Natural killer cell (primary cell): ENCODE data around the gene DEFB115. TPM values are rescaled to one million over a fixed set of nuclear protein-coding genes. Genes with fewer than 3 reads are reported as not detected.
"Not testable (repeated sequence)": the region's sequence is repeated elsewhere in the genome, so short reads cannot be mapped to it uniquely, and the experiment has no call there.

ENCODE experiments used
- ATAC-seq, 3 donors: fragments of 150-1000 bp in 2 of 3; fragments of 200-7000 bp in 1 of 3; cut with Tn5 transposase; 1 replicate in 1 of 3; 2 replicates in 2 of 3; pipeline ENCODE4 v1.10.0; 2021; ENCODE audit warnings: mild to moderate bottlenecking in 2 of 3, moderate library complexity in 2 of 3
- DNase-seq, 2 donors: peaks; one replicate each; pipeline versions ENCODE4 v3.0.0 to v3.0.0-alpha.2; 2013 to 2021; ENCODE audit warnings: mixed read lengths in 1 of 2
- H3K27ac ChIP-seq: one replicate; pipeline ENCODE4 v1.5.1; 2013; ENCODE audit warnings: mild to moderate bottlenecking, low read length
- H3K27me3 ChIP-seq: one replicate; pipeline ENCODE4 v1.6.1; 2013; ENCODE audit warnings: low read length; ENCODE audit not compliant: control insufficient read depth, insufficient read depth
- H3K36me3 ChIP-seq: one replicate; pipeline ENCODE4 v1.6.1; 2013; ENCODE audit warnings: low read length; ENCODE audit not compliant: control insufficient read depth, insufficient read depth
- H3K4me1 ChIP-seq: one replicate; pipeline ENCODE4 v1.6.1; 2013; ENCODE audit warnings: low read length; ENCODE audit not compliant: control insufficient read depth, insufficient read depth
- H3K4me3 ChIP-seq: one replicate; pipeline ENCODE4 v1.5.1; 2013; ENCODE audit warnings: low read length
- H3K9me3 ChIP-seq: one replicate; pipeline ENCODE4 v1.6.1; 2013; ENCODE audit warnings: low read length; ENCODE audit not compliant: control insufficient read depth, insufficient read depth
- H3K27ac Mint-ChIP-seq, 2 donors: one replicate each; pipeline ENCODE4 v1.8.0; 2022; ENCODE audit warnings: mild to moderate bottlenecking in 2 of 2, mixed read lengths in 2 of 2, moderate library complexity in 1 of 2
- H3K27me3 Mint-ChIP-seq, 2 donors: one replicate each; pipeline ENCODE4 v1.8.0; 2022; ENCODE audit warnings: low read depth in 2 of 2, mixed read lengths in 2 of 2
- H3K36me3 Mint-ChIP-seq: one replicate; pipeline ENCODE4 v1.8.0; 2022; ENCODE audit warnings: mixed read lengths
- H3K4me1 Mint-ChIP-seq, 2 donors: one replicate each; pipeline ENCODE4 v1.8.0; 2022; ENCODE audit warnings: mixed read lengths in 2 of 2
- H3K4me3 Mint-ChIP-seq: one replicate; pipeline ENCODE4 v1.8.0; 2022; ENCODE audit warnings: mild to moderate bottlenecking, moderate library complexity, mixed read lengths
- H3K9me3 Mint-ChIP-seq, 2 donors: one replicate each; pipeline ENCODE4 v1.8.0; 2022; ENCODE audit warnings: mixed read lengths in 2 of 2
- CTCF ChIP-seq: fragments of 200-600 bp; IDR thresholded peaks from one replicate; pipeline ENCODE4 v1.8.0; 2022; ENCODE audit warnings: antibody characterized with exemption
- WGBS: methylation state at CpG from one replicate; pipeline ENCODE4 v1.1.7; 2013; ENCODE audit warnings: missing lambda C conversion rate; ENCODE audit not compliant: insufficient coverage; 5-methylcytosine and 5-hydroxymethylcytosine counted together
- intact Hi-C: fragments of 100-400 bp; cut with micrococcal nuclease; formaldehyde crosslinking; loops from one replicate; pipeline ENCODE4 v1.14.2; 2022
- total RNA-seq, 4 donors: library from RNA; stranded (reverse); fragments of 120-200 nt in 1 of 4; gene quantifications; one replicate each; pipeline versions ENCODE4 v1.2.3 to v1.2.4, GENCODE V29; 2013 to 2022

Gene DEFB115
- total RNA-seq, 3 donors from 2014 or later (not counting 1 experiment from before 2014, with no cell fraction given), result not detected

- H3K9me3 Mint-ChIP-seq, result peaks cover 9 to 15% of the 10 kb centered on the region in 2 donors
- no peak for DNase-seq
- no peak for ATAC-seq
- 38% methylated on average over 3 of the region's 3 CpGs for WGBS
- no peaks in the 10 kb centered on the region for H3K36me3 ChIP-seq
- no peaks in the 10 kb centered on the region for H3K4me1 Mint-ChIP-seq
- no peak for TF ChIP-seq CTCF
- H3K4me3 ChIP-seq, result no peak overlapping the region
- no peaks in the 10 kb centered on the region for H3K4me1 ChIP-seq
- no peaks in the 10 kb centered on the region for H3K27me3 Mint-ChIP-seq
- no peak overlapping the region for H3K27ac ChIP-seq
- H3K27ac Mint-ChIP-seq, result no peak overlapping the region
- intact Hi-C loops, result no loop called here
- no peak overlapping the region for H3K4me3 Mint-ChIP-seq
- H3K36me3 Mint-ChIP-seq, result no peaks in the 10 kb centered on the region
- peaks cover 7% of the 10 kb centered on the region for H3K9me3 ChIP-seq
- no peaks in the 10 kb centered on the region for H3K27me3 ChIP-seq
Measured at GRCh38 chr20:31256959-31257358, 505 bp upstream of the DEFB115 start.

- WGBS, result 68% methylated on average over 4 of the region's 6 CpGs
- H3K9me3 Mint-ChIP-seq, result peaks cover 7 to 10% of the 10 kb centered on the region in 2 donors
- no peak for TF ChIP-seq CTCF
- no peaks in the 10 kb centered on the region for H3K4me1 ChIP-seq
- no peak overlapping the region for H3K27ac ChIP-seq
- no peak for ATAC-seq
- H3K36me3 ChIP-seq, result no peaks in the 10 kb centered on the region
- DNase-seq, result no peak
- no peaks in the 10 kb centered on the region for H3K4me1 Mint-ChIP-seq
- intact Hi-C loops, result no loop called here
- H3K36me3 Mint-ChIP-seq, result no peaks in the 10 kb centered on the region
- peaks cover 7% of the 10 kb centered on the region for H3K9me3 ChIP-seq
- no peaks in the 10 kb centered on the region for H3K27me3 ChIP-seq
- H3K27ac Mint-ChIP-seq, result no peak overlapping the region
- no peak overlapping the region for H3K4me3 ChIP-seq
- no peak overlapping the region for H3K4me3 Mint-ChIP-seq
- no peaks in the 10 kb centered on the region for H3K27me3 Mint-ChIP-seq
Measured at GRCh38 chr20:31260326-31260932, 3.0 kb downstream of the DEFB115 start.

GRCh38 chr20:31274441-31274840 lies 17.0 kb downstream of the DEFB115 start:
- Histone ChIP-seq H3K36me3 (no peaks in the 10 kb centered on the region), H3K9me3 (peaks cover 28% of the 10 kb centered on the region), H3K27me3 (no peaks in the 10 kb centered on the region), H3K4me1 (no peaks in the 10 kb centered on the region), H3K27ac (no peak overlapping the region), H3K4me3 (no peak overlapping the region)
- DNase-seq (no peak), ATAC-seq (no peak)
- Mint-ChIP-seq H3K36me3 (peaks cover 25% of the 10 kb centered on the region), H3K27me3 (no peaks in the 10 kb centered on the region), H3K27ac (no peak overlapping the region), H3K4me3 (no peak overlapping the region), H3K4me1 (no peaks in the 10 kb centered on the region), H3K9me3 (peaks cover 14 to 20% of the 10 kb centered on the region in 2 donors)
- TF ChIP-seq CTCF, result no peak
- 85% methylated on average over 20 of the region's 20 CpGs for WGBS
- intact Hi-C loops, result no loop called here

GRCh38 chr20:31278178-31278577 lies 20.7 kb downstream of the DEFB115 start:
- Histone ChIP-seq H3K27ac (no peak overlapping the region), H3K27me3 (no peaks in the 10 kb centered on the region), H3K9me3 (peaks cover 13% of the 10 kb centered on the region), H3K4me3 (no peak overlapping the region), H3K36me3 (no peaks in the 10 kb centered on the region), H3K4me1 (no peaks in the 10 kb centered on the region)
- Mint-ChIP-seq H3K9me3 (peaks cover 9 to 16% of the 10 kb centered on the region in 2 donors), H3K4me1 (no peaks in the 10 kb centered on the region), H3K36me3 (peaks cover 4% of the 10 kb centered on the region), H3K27ac (no peak overlapping the region), H3K4me3 (no peak overlapping the region), H3K27me3 (no peaks in the 10 kb centered on the region)
- ATAC-seq, result no peak
- intact Hi-C loops, result no loop called here
- no peak for DNase-seq
- no peak for TF ChIP-seq CTCF
- 88% methylated on average over 1 of the region's 1 CpG for WGBS

GRCh38 chr20:31284964-31285363 lies 27.5 kb downstream of the DEFB115 start:
- H3K4me1 ChIP-seq, H3K27me3 ChIP-seq, H3K4me3 Mint-ChIP-seq, H3K36me3 ChIP-seq, DNase-seq, H3K4me3 ChIP-seq, H3K27me3 Mint-ChIP-seq, intact Hi-C loops, H3K4me1 Mint-ChIP-seq, H3K27ac ChIP-seq, H3K36me3 Mint-ChIP-seq, H3K27ac Mint-ChIP-seq, ATAC-seq: not testable (repeated sequence)
- H3K9me3 Mint-ChIP-seq, result peaks cover 15 to 25% of the 10 kb centered on the region in 2 donors
- 66% methylated on average over 7 of the region's 7 CpGs for WGBS
- peaks cover 11% of the 10 kb centered on the region for H3K9me3 ChIP-seq
